ENCODE data around the gene CNMD.
"Not testable (repeated sequence)": the region's sequence is repeated elsewhere in the genome, so short reads cannot be mapped to it uniquely, and the experiment has no call there.

Gene CNMD

GRCh38 chr13:52685806-52686205, 53.8 kb downstream of the CNMD start:
- H3K27ac Mint-ChIP-seq, H3K9me3 Mint-ChIP-seq: not testable (repeated sequence)
- peaks cover 49% of the 10 kb centered on the region for H3K36me3 Mint-ChIP-seq (ENCODE audit: low read depth)

DNA sequence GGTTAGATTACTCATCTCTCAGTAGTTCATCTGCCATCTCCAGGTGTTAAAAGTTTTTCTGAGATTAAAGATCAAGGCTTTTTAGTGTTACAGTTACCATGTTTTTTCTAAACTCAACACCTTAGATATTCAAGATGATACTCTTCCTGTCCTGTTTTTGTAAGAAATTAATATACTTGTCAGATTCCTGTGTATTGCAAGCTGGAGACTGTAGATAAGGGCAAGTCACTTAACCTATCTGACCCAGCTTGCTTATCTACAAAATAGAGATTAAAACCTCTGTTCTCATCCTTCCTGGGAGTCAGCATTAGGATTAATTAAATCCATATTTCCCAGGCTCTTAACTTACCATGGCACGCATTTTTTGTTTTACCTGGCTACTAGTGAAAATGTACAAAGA, 61.8 kb downstream of the CNMD start:
- Mint-ChIP-seq H3K27me3 (no peaks in the 10 kb centered on the region), H3K27ac (no peak overlapping the region), H3K36me3 (ENCODE audit: low read depth) (peaks cover 39% of the 10 kb centered on the region), H3K9me3 (no peaks in the 10 kb centered on the region), H3K4me3 (no peak overlapping the region), H3K4me1 (no peaks in the 10 kb centered on the region)
- no peak for DNase-seq
- no peak for ATAC-seq

More at GRCh38 chr13:52685806-52686205, 53.8 kb downstream of the CNMD start:
- not testable (repeated sequence) for H3K4me3 Mint-ChIP-seq, ATAC-seq, H3K27me3 Mint-ChIP-seq, DNase-seq, H3K4me1 Mint-ChIP-seq

- no peak overlapping the region for H3K27ac Mint-ChIP-seq
- DNase-seq (no peak), ATAC-seq (no peak)
- H3K4me3 Mint-ChIP-seq: no peak overlapping the region
- no peaks in the 10 kb centered on the region for H3K27me3 Mint-ChIP-seq
- peaks cover 38% of the 10 kb centered on the region for H3K36me3 Mint-ChIP-seq (ENCODE audit: low read depth)
- no peaks in the 10 kb centered on the region for H3K4me1 Mint-ChIP-seq
- H3K9me3 Mint-ChIP-seq: no peaks in the 10 kb centered on the region
These were observed 66.2 kb downstream of the CNMD start for GRCh38 chr13:52673465-52673864.

DNA sequence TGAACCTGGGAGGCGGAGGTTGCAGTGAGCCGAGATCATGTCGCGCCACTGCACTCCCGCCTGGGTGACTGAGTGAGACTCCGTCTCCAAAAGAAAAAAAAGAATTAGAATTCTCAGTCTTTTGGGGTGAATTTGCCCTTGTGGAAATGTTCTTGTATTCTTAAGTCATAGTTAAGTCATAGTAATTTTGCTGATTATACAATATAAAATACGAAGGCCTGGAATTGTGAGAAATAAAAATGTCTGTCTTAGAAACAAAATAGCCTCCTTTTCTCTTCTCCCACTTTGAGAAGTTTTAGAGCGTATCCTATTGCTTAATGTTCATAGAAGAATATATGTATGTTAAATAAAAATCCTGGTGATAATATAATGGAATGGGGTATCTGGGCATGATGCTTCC, 68.9 kb downstream of the CNMD start:
- DNase-seq (no peak), ATAC-seq (no peak)
- H3K27me3 Mint-ChIP-seq: no peaks in the 10 kb centered on the region
- no peak overlapping the region for H3K4me3 Mint-ChIP-seq
- H3K9me3 Mint-ChIP-seq: no peaks in the 10 kb centered on the region
- H3K27ac Mint-ChIP-seq: no peak overlapping the region
- H3K36me3 Mint-ChIP-seq (ENCODE audit: low read depth): peaks cover 42% of the 10 kb centered on the region
- H3K4me1 Mint-ChIP-seq: peaks cover 2% of the 10 kb centered on the region

DNA sequence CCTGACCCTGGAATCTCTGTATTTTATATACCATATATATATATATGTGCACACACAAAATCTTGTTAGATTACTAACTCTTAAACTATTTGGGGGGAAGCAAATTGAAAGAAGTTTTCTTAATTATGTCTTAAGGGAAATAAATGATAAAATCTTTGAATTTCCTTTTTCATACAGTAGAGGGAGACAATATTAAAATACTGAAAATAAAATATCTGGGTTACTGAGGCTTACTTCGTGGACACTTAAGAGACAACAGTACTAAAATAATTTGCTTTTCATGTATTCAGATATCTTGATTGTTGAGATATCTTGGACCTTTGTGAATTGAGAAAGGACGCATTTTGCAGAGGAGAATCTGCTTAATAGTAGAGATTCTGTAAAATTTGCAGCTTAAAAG, 69.9 kb downstream of the CNMD start:
- no peak overlapping the region for H3K4me3 Mint-ChIP-seq
- H3K36me3 Mint-ChIP-seq (ENCODE audit: low read depth): peaks cover 43% of the 10 kb centered on the region
- DNase-seq (no peak), ATAC-seq (no peak)
- H3K9me3 Mint-ChIP-seq: no peaks in the 10 kb centered on the region
- no peak overlapping the region for H3K27ac Mint-ChIP-seq
- H3K27me3 Mint-ChIP-seq: no peaks in the 10 kb centered on the region
- peaks cover 2% of the 10 kb centered on the region for H3K4me1 Mint-ChIP-seq

DNA sequence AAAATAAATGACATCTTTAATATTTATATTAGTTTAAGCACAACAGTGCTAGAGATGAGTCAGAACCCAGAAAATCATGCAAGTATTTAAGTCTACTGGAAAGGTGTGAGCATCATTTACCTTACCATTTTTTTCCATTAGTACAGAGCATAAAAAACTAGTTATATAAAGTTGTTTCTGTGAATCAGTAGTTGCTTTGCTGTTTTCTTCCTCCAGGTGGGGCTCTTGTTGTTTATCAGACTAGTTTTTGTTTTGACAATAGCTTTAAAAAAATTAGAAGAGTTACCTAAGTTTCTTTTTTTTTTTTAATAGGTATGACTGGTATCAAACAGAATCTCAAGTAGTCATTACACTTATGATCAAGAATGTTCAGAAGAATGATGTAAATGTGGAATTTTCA, 74.3 kb downstream of the CNMD start:
- H3K4me1 Mint-ChIP-seq: peaks cover 2% of the 10 kb centered on the region
- no peak for DNase-seq
- H3K27ac Mint-ChIP-seq: no peak overlapping the region
- no peaks in the 10 kb centered on the region for H3K27me3 Mint-ChIP-seq
- no peaks in the 10 kb centered on the region for H3K9me3 Mint-ChIP-seq
- peaks cover 64% of the 10 kb centered on the region for H3K36me3 Mint-ChIP-seq (ENCODE audit: low read depth)
- ATAC-seq: no peak
- no peak overlapping the region for H3K4me3 Mint-ChIP-seq

GRCh38 chr13:52664272-52664671, 75.3 kb downstream of the CNMD start:
- peaks cover 62% of the 10 kb centered on the region for H3K36me3 Mint-ChIP-seq (ENCODE audit: low read depth)
- no peaks in the 10 kb centered on the region for H3K9me3 Mint-ChIP-seq
- no peak overlapping the region for H3K27ac Mint-ChIP-seq

DNA sequence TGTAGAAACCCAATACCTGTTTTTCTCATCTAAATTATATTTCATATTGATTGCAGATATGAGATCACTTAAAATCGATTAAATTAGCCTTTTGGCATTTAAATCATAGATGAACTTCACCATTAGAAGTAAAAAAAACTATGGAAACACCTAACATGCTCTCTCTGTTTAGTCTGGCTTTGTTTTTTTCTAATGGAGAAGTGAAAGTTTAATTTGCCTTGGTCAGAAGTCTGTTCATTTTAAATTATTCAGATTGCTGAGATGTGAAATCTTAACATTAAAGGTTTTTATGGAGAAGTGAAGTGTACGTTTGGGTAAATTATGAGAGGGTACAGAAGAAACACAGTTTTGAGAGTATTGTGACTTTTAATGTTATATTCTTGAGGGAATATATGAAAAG, 80.3 kb downstream of the CNMD start:
- Mint-ChIP-seq H3K4me3 (no peak overlapping the region), H3K27ac (no peak overlapping the region), H3K4me1 (peaks cover 4% of the 10 kb centered on the region), H3K36me3 (ENCODE audit: low read depth) (peaks cover 31% of the 10 kb centered on the region), H3K27me3 (no peaks in the 10 kb centered on the region), H3K9me3 (no peaks in the 10 kb centered on the region)
- ATAC-seq (no peak), DNase-seq (no peak)

More at GRCh38 chr13:52664272-52664671, 75.3 kb downstream of the CNMD start:
- Mint-ChIP-seq H3K4me1 (peaks cover 6% of the 10 kb centered on the region), H3K4me3 (no peak overlapping the region), H3K27me3 (no peaks in the 10 kb centered on the region)
- ATAC-seq: no peak
- DNase-seq: no peak

Measured in activated naive CD8-positive, alpha-beta T cell treated with anti-CD3 and anti-CD28 coated beads, Interleukin-2, amount 50 U/mL, for 24 hours (primary cell).